T47D (cell line): ENCODE results near the gene DHX34.
"Not testable (repeated sequence)": the region's sequence is repeated elsewhere in the genome, so short reads cannot be mapped to it uniquely, and the experiment has no call there.

Experiments used
- DNase-seq, 2 experiments: peaks; one replicate each; pipeline versions ENCODE4 v3.0.0 to v3.0.0-alpha.2; 2011 to 2012; ENCODE audit warnings: low read depth in 1 of 2, low spot score in 1 of 2
- JUND ChIP-seq: IDR thresholded peaks from 2 replicates; pipeline ENCODE4 v1.6.1; 2012; ENCODE audit warnings: low read depth
- in situ Hi-C: cut with HindIII; loops from 2 replicates; pipeline ENCODE4 v1.10.0; 2016; ENCODE audit warnings: low sequenced_read_pairs, low pct_unique_long_range_greater_than_20kb

DHX34 gene

DNA sequence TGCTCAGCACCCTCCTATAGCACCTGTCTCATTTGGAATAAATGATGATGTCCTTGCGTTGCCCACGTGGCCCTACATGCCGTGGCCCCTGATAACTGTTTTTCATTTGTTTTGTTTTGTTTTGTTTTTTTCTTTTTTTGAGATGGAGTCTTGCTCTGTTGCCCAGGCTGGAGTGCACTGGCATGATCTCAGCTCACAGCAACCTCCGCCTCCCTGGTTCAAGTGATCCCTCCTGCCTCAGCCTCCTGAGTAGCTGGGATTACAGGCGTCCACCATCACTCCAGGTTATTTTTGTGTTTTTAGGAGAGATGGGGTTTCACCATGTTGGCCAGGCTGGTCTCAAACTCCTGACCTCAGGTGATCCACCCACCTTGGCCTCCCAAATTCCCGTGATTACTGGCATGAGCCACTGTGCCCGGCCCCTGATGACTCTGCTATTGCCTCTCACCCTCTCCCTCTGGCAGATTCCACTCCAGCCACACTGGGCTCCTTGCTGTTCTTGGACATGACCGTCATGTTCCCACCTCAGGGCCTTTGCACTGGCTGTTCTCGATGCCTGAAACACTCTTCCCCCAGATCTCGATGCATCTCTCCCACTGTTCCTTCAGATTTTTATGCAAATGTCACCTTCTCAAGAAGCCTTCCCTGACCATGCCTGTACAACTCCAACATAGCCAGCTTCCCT lies 9.8 kb upstream of the DHX34 start:
- no peak for DNase-seq
- in situ Hi-C loops: no loop called here
- no peak for TF ChIP-seq JUND

DNA sequence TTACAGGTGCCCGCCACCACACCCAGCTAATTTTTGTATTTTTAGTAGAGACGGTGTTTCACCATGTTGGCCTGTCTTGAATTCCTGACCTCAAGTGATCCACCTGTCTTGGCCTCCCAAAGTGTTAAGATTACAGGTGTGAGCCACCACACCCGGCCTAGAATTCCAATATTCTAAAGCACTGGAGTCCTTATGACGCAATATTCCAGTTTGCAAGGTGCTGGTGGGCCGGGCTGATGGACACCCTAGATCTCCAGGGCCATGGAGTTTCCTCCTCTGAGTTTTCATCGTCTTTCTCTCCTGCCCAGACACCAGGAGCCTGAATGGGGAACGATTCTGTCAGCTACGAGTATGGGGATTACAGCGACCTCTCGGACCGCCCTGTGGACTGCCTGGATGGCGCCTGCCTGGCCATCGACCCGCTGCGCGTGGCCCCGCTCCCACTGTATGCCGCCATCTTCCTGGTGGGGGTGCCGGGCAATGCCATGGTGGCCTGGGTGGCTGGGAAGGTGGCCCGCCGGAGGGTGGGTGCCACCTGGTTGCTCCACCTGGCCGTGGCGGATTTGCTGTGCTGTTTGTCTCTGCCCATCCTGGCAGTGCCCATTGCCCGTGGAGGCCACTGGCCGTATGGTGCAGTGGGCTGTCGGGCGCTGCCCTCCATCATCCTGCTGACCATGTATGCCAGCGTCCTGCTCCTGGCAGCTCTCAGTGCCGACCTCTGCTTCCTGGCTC lies 8.5 kb upstream of the DHX34 start:
- DNase-seq: no peak
- in situ Hi-C loops: no loop called here
- TF ChIP-seq JUND: no peak

DNA sequence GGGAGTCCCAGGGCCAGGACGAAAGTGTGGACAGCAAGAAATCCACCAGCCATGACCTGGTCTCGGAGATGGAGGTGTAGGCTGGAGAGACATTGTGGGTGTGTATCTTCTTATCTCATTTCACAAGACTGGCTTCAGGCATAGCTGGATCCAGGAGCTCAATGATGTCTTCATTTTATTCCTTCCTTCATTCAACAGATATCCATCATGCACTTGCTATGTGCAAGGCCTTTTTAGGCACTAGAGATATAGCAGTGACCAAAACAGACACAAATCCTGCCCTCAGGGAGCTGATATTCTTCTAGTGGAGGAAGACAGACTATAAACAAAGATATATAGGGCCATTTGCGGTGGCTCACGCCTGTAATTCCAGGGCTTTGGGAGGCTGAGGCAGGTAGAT lies 7.4 kb upstream of the DHX34 start:
- no peak for DNase-seq
- no peak for TF ChIP-seq JUND
- in situ Hi-C loops: no loop called here

DNA sequence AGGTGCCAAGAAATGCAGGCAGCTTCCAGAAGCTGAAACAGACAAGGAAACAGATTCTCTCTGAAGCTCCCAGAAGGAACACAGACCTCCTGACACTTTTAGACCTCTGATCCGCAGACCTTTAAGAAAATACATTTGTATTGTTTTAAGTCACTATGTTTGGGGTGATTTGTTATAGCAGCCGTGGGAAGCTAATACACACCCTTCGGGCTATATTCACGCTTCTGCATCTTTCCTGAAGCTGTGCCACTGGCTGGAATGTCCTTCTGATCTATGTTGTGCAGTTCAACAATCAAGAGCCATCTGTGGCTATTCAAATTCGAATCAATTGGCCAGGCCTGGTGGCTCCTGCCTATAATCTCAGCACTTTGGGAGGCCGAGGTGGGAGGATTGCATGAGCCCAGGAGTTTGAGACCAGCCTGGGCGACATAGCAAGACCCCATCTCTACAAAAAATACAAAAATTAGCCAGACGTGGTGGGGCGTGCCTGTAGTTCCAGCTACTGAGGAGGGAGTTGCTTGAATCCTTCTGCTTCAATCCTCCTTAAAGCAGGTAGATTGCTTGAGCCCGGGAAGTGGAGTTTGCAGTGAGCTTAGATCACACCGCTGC lies 5.8 kb upstream of the DHX34 start:
- in situ Hi-C loops: no loop called here
- DNase-seq: no peak
- no peak for TF ChIP-seq JUND

DNA sequence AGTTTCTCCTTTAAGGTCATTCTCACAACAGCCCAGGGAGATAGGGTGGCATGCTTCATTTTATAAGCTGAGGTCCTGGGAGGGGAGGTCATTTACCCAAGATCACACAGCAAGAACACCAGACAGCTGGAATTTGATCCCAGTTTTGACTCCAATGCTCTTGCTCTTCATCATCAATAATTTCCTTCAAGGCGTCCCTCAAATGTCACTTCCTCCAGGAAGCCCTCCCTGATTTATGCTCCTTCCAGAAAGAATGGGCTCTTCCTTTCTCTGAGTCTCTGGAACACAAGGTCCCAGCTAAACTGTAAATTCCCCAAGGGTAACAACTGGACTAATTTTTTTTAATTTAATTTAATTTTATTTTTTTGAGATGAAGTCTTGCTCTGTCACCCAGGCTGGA lies 4.7 kb upstream of the DHX34 start:
- no peak for TF ChIP-seq JUND
- in situ Hi-C loops: no loop called here
- no peak for DNase-seq

DNA sequence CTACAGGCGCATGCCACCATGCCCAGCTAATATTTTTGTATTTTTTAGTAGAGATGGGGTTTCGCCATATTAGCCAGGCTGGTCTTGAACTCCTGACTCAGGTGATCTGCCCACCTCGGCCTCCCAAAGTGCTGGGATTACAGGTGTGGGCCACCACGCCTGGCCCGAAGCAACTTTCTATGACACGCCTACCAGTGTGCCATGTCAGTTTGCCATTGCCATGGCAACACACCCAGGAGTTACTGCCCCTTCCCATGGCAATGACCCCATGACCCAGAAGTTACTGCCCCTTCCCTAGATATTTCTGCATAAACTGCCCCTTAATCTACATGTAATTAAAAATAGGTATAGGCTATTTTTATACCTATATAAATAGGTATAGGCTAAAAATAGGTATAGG lies 3.1 kb upstream of the DHX34 start:
- in situ Hi-C loops, DNase-seq: not testable (repeated sequence)

DNA sequence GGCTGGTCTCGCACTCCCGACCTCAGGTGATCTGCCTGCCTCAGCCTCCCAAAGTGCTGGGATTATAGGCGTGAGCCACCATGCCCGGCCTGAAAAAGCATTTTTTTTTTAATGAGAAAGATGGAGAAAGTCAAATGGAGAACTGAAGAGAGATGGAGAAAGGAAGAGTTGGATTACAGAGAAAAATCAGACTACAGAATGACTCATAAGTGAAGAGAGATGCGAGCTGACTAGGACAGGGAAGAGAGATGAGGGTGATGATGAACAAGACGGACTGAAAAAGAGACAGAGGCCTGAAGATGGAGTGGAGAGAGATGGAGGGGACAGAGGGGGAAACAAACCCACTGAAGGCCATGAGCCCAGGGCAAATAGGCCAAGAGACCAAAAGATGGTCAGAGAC lies 1.5 kb downstream of the DHX34 start:
- no peak for DNase-seq
- in situ Hi-C loops: no loop called here
- no peak for TF ChIP-seq JUND

DNA sequence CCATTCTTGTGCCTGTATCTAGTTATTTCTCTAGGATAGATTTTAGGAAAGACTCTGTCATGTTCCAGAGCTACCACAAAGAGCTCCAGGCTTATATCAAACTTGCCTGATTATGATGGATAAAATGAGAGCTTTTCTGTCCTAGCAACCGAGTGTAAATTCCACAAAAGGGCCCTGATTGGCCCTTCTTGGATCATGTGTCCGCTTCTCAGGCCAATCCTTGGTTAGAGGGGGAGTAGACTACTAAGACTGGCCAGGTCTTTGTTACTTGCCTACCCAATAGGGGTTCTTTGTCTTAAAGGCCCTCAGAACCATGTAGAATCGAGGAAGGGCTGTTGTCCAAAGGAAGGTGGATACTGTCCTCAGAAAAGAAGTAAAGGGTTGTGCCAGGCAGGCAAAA lies 2.4 kb downstream of the DHX34 start:
- no peak for TF ChIP-seq JUND
- in situ Hi-C loops: no loop called here
- peak; percentile 55 to 79 for DNase-seq

DNA sequence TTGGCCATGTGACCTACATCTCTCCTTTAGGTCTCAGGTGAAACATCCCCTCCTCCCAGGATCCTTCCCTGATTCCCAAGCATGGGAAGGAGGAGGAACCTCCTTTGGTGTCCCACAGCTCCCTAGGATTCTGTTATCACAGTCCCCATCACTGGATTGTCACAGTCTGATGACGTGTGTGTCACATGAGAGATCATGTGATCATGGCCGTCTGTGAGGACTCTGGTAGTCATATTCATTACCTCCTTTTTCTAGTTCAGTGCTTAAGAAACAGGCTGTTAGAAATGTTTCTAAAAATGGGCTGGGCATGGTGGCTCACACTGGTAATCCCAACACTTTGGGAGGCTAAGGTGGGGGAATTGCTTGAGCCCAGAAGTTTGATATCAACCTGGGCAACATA lies 3.0 kb downstream of the DHX34 start:
- in situ Hi-C loops: no loop called here
- TF ChIP-seq JUND: no peak
- DNase-seq: no peak

DNA sequence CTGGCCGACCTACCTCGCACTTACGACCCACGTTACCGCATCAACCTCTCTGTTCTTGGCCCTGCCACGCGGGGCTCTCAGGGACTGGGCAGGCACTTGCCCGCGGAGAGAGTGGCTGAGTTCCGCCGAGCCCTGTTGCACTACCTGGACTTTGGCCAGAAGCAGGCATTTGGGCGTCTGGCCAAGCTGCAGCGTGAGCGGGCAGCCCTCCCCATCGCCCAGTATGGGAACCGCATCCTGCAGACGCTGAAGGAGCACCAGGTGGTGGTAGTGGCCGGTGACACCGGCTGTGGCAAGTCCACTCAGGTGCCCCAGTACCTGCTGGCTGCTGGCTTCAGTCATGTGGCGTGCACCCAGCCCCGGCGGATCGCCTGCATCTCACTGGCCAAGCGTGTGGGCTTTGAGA lies 4.2 kb downstream of the DHX34 start:
- DNase-seq: no peak
- in situ Hi-C loops: no loop called here
- TF ChIP-seq JUND: no peak

DNA sequence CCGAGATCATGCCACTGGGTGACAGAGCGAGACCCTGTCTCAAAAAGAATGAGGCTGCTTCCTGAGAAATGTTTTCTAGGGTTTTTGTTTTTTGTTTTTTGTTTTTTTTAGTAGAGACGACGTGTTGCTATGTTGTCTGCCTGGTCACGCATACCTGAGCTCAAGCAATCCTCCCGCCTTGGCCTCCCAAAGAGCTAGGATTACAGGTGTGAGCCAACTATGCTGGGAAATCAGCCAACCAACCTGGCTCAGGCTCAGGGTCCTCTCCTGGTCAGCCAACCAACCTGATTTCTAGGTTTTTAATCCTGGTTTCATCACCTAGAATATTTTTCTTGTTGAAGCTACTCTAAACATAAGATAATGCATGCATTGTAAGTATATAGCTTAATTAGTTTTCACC lies 7.8 kb downstream of the DHX34 start:
- TF ChIP-seq JUND: no peak
- no peak for DNase-seq
- in situ Hi-C loops: no loop called here

DNA sequence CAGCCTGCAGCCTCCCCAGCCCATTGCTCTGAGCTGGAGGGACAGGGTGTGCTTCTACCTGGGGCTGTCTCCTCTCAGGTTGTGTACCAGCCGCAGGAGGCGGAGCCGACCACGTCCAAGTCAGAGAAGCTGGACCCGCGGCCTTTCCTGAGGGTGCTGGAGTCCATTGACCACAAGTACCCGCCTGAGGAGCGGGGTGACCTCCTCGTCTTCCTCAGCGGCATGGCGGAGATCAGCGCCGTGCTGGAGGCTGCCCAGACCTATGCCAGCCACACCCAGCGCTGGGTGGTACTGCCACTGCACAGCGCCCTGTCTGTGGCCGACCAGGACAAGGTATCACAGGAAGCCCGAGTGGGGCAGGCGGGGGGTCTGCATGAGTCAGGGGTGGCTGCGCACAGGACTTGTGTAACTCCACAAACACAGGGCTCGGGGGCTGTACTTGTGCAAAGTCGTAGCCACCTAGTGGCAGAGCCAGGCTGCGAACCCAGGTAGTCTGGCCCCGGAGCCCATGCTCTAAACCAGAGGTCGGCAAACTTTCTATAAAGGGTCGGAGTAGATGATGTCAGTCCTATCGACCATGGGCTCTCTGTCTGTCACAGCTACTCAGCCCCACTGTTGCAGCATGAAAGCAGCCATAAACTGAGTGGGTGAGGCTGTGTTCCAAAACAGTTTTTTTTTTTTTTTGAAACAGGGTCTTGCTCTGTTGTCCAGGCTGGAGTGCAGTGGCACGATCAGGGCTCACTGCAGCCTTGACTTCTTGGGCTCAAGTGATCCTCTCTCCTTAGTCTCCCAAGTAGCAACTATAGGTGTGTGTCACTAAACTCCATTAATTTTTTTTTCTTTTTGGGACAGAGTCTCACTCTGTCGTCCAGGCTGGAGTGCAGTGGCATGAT lies 8.9 kb downstream of the DHX34 start:
- TF ChIP-seq JUND: no peak
- in situ Hi-C loops: no loop called here
- no peak for DNase-seq
